Retinal pigment epithelial cell (primary cell): ENCODE data around the gene PANX2.
"Not testable (repeated sequence)": the region's sequence is repeated elsewhere in the genome, so short reads cannot be mapped to it uniquely, and the experiment has no call there.

Experiments used
- DNase-seq: peaks from one replicate; pipeline ENCODE4 v3.0.0-alpha.2; 2010; ENCODE audit warnings: low read depth
- H3K4me3 ChIP-seq: 2 replicates; pipeline ENCODE4 v1.5.1; 2011; ENCODE audit warnings: mild to moderate bottlenecking, low read length, control low read depth, moderate library complexity
- CTCF ChIP-seq: conservative IDR thresholded peaks from 2 replicates; pipeline ENCODE4 v1.5.1; 2011; ENCODE audit warnings: low read depth, low read length, control low read depth, inconsistent platforms

PANX2 gene

GRCh38 chr22:50141891-50142363 lies 28.6 kb upstream of the PANX2 start:
- DNase-seq, result no peak
- peak; percentile 41 for TF ChIP-seq CTCF
- H3K4me3 ChIP-seq, result no peak overlapping the region

- no peak overlapping the region for H3K4me3 ChIP-seq
- no peak for TF ChIP-seq CTCF
- no peak for DNase-seq
Measured at GRCh38 chr22:50143096-50143495, 27.4 kb upstream of the PANX2 start.

DNA sequence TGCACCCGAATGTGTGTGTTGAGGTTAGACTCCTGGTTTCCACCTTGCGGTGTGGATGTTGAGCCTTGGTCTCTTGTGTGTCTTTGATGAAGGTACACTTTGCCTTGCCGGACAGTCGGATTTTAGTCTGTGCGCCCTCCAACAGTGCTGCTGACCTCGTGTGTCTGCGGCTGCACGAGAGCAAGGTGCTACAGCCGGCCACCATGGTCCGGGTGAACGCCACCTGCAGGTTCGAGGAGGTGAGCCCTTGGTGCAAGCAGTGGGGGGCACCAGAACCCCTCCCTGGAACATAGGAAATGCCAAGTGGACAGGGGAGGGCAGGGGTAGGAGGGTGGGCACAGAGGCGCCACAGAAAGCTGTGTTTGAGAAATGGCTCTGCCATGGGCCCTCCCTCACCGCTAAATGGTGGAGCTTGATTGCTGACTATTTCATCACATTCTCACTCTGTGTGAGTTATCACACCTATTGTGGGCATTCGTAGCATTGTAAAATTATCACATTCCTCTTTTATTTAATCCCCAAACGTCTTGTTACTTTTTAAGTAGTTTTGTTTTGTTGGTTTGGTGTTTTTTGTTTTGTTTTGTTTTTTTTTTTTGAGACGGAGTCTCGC lies 26.4 kb upstream of the PANX2 start:
- H3K4me3 ChIP-seq, result no peak overlapping the region
- no peak for TF ChIP-seq CTCF
- DNase-seq, result no peak

DNA sequence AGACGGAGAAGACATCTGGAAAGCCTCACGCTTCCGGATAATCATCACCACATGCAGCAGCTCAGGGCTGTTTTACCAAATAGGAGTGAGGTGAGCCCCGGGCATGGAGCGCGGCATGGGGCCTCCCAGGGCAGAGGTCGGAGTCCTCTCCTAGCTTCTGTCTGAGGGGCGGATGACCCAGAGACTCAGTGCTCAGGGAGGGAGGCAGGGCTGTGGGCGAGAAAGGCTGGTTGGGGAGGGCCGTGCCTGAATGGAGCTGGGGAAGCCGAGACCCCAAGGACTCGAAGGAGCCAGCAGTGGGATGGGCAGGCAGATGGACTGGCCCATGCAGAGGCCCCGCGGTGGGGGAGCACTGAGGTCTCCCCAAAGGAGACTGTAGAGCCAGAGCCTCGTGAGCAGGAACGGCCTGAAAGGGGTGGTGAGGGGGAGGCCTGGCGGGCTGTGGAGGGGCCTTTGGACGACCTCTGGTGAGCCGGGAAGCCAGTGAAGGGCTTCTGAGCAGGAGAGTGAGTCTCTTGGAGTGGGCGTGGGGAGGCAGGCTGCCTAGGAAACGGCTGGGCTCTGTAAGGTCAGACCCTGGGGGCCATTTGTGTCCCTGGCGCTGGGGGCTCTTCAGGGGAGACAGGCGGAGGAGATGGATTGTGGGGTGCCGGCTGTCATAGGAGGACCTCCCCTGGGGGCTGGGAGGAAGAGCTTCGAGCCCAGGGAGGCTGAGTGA lies 24.7 kb upstream of the PANX2 start:
- TF ChIP-seq CTCF, result no peak
- no peak overlapping the region for H3K4me3 ChIP-seq
- no peak for DNase-seq

- H3K4me3 ChIP-seq, result no peak overlapping the region
- DNase-seq, result no peak
- peak; percentile 96 for TF ChIP-seq CTCF
Measured at GRCh38 chr22:50146439-50147238, 23.9 kb upstream of the PANX2 start.

DNA sequence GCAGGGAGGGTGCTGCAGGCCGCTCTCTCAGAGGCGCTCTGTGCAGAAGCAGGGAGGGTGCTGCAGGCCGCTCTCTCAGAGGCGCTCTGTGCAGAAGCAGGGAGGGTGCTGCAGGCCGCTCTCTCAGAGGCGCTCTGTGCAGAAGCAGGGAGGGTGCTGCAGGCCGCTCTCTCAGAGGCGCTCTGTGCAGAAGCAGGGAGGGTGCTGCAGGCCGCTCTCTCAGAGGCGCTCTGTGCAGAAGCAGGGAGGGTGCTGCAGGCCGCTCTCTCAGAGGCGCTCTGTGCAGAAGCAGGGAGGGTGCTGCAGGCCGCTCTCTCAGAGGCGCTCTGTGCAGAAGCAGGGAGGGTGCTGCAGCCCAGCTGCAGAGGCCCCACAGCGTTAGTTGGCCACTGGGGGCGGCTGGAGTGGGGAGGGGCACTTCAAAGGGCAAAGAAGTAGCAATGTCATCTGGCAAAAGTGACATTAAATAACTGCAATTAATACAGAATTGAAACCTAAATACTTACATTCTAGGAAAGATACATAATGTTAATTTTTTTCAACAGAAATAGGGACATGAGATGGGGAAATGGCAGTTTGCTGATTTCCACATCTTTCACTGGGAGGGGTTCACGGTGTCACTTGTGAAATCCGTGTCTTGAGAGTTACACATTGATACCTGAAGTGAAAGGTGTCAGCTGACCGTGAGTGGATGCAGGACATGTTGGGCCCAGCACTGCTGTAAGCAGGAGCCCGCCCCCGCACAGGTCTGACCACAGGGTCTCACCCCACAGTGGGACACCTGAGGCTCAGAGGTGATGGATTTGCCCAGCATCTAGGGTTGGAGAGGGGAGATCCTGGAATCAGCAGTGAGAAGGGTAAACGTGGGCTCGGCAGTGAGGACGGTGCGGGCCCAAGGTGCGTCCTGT lies 23.0 kb upstream of the PANX2 start:
- not testable (repeated sequence) for DNase-seq, H3K4me3 ChIP-seq

DNA sequence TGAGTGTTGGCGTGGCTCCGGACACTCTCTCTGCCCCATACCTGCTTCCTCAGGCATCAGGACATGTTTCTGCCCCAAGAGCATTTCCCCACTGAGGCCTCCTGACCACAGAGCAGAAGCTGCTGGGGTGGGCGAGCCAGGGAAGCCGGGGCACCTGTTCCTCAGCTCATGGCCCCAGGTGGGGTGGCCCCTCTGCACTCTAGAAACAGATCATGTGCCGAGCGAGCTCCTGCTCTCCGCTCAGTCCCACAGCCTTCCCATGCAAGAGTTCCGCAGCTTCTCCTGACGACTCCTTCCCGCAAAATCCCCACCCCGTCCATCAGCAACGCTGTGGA lies 22.4 kb upstream of the PANX2 start:
- H3K4me3 ChIP-seq, result no peak overlapping the region
- DNase-seq, result no peak
- TF ChIP-seq CTCF, result no peak
